IgD-negative memory B cell (primary cell): ENCODE measurements around the gene COMMD9. TPM values are rescaled to one million over a fixed set of nuclear protein-coding genes. Genes with fewer than 3 reads are reported as not detected.

Source experiments
- H3K27ac Mint-ChIP-seq, 3 donors: one replicate each; pipeline ENCODE4 v1.8.0; 2020 to 2022; ENCODE audit warnings: mild to moderate bottlenecking in 3 of 3, mixed read lengths in 3 of 3, moderate library complexity in 1 of 3
- H3K27me3 Mint-ChIP-seq: one replicate; pipeline ENCODE4 v1.8.0; 2021; ENCODE audit warnings: mixed read lengths
- H3K36me3 Mint-ChIP-seq: one replicate; pipeline ENCODE4 v1.8.0; 2020; ENCODE audit warnings: mild to moderate bottlenecking, mixed read lengths
- H3K4me1 Mint-ChIP-seq, 3 donors: one replicate each; pipeline ENCODE4 v1.8.0; 2020 to 2022; ENCODE audit warnings: mixed read lengths in 3 of 3, mild to moderate bottlenecking in 1 of 3
- H3K4me3 Mint-ChIP-seq, 4 donors: one replicate each; pipeline ENCODE4 v1.8.0; 2020 to 2022; ENCODE audit warnings: mild to moderate bottlenecking in 4 of 4, mixed read lengths in 4 of 4, moderate library complexity in 3 of 4
- H3K9me3 Mint-ChIP-seq, 3 donors: one replicate each; pipeline ENCODE4 v1.8.0; 2020 to 2021; ENCODE audit warnings: mixed read lengths in 3 of 3, mild to moderate bottlenecking in 1 of 3
- polyA plus RNA-seq: library from polyadenylated mRNA; unstranded; fragments of 300-500 nt; fragmentation: Illumina TruSeq; gene quantifications from one replicate; pipeline ENCODE4 v1.2.3, GENCODE V29; 2021

The COMMD9 gene
- polyA plus RNA-seq, 1 donor from 2014 or later = 114 TPM

DNA sequence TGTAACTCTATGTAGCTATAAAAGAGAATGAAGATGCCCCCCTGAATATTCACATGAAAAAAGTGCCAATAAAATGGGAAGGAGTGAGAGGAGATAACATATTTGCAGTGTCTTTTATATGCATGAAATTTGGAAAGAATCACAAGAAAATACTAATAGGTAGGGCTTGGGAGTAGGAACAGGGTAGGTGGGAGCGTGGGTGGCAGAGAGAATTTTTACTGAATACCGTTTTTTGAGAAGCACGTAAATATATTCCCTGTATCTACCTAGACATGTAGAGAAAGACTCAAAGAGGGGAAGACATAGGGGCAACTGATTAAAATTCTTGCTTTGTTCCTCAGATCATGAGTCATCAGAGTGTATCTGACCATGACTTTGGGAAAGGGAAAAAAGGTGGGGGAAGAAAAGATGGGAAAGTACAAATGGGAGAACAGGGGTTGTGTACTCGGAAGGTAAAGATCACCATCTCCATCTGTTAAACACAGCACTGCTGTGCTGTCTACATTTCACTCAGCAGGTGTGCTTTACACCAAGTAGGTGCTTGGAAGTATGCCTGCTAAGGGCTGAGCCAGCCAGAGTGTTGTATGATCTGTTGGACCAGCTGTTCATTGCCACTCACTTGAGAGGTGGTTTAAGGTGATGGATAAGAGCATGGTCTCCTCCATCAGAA is 22.8 kb upstream of the COMMD9 start:
- H3K27me3 Mint-ChIP-seq = peaks cover 16% of the 10 kb centered on the region
- H3K4me3 Mint-ChIP-seq = no peak overlapping the region
- H3K9me3 Mint-ChIP-seq = no peaks in the 10 kb centered on the region
- no peaks in the 10 kb centered on the region for H3K4me1 Mint-ChIP-seq
- H3K27ac Mint-ChIP-seq = no peak overlapping the region
- no peaks in the 10 kb centered on the region for H3K36me3 Mint-ChIP-seq

DNA sequence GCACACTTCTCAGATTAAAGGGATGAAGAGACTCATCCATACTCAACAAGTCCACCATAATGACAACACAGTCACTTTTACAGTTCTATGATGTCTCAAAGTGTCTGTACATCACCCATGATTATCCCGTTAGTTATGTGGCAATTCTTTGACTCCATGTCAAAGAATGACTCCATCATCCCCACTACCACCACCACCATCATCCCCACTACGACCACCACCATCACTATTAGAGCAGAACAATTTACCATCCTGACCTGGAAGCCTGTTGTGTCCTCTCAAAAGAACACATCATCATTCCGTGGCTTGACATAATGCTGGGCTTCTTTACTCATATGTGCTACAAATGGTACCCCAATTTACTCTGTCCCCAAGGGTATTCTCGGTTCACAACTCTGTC is 20.6 kb upstream of the COMMD9 start:
- Mint-ChIP-seq H3K4me1 (peaks cover 0 to 1% (median 0%) of the 10 kb centered on the region in 3 donors), H3K27me3 (peaks cover 16% of the 10 kb centered on the region), H3K4me3 (no peak overlapping the region), H3K27ac (no peak overlapping the region), H3K9me3 (peaks cover 0 to 3% (median 0%) of the 10 kb centered on the region in 3 donors), H3K36me3 (no peaks in the 10 kb centered on the region)

DNA sequence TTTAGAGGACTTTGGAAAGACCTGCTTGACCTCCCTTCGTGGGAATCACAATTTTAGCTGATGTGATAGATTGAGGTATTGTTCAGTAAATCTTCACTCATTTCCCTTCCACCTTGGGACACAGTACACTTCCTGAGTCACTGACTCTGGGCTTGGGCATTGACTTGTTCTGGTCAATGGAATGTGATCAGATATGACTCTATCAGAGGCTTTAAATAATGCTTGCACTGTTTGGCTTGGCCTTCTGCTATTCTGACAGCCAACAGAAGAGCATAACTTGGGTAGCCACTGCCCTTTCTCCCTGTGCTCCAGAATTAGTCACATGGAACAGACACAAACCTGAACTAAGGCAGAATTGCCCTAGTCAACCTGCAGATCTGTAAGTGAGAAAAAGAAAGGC is 19.4 kb upstream of the COMMD9 start:
- Mint-ChIP-seq H3K4me3 (no peak overlapping the region), H3K9me3 (peaks cover 0 to 3% (median 0%) of the 10 kb centered on the region in 3 donors), H3K27ac (no peak overlapping the region), H3K4me1 (peaks cover 0 to 1% (median 0%) of the 10 kb centered on the region in 3 donors), H3K27me3 (peaks cover 11% of the 10 kb centered on the region), H3K36me3 (no peaks in the 10 kb centered on the region)

DNA sequence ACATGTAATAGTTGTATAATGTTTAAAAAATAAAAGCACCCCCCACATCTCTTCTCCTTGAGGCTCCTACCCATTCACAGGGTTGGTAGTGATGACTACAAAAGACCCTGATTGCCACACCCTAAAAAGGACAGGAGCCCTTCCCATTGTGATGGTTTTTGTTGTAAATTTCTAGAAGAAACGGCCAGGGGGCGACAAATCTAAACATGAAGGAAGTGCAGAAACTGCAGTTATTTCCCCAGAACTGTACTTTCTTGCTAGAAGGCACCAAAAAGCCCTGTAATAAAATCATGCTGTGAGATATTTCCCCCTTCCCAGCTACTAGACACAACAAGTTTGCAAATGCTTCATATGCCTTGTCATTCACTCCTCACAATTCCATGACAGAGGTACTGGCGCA is 17.7 kb upstream of the COMMD9 start:
- Mint-ChIP-seq H3K36me3 (no peaks in the 10 kb centered on the region), H3K27me3 (peaks cover 11% of the 10 kb centered on the region), H3K4me1 (peaks cover 0 to 1% (median 0%) of the 10 kb centered on the region in 3 donors), H3K27ac (no peak overlapping the region), H3K4me3 (no peak overlapping the region), H3K9me3 (peaks cover 0 to 3% (median 0%) of the 10 kb centered on the region in 3 donors)

DNA sequence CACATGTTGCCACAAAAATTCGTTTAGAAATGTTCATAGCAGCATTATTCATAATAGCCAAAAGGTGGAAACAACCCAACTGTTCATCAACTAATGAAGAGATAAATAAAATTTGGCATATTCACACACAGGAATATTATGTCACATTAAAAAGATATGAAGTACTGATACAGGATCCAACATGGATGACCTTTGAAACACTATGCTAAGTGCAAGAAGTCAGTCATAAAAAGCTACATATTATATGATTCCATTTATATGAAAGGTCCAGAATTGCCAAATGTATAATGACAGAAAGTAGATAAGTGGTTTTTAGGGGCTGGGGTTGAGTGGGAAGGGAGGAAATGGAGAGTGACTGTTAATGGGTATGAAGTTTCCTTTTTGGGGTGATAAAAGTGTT is 15.8 kb upstream of the COMMD9 start:
- no peaks in the 10 kb centered on the region for H3K36me3 Mint-ChIP-seq
- H3K4me1 Mint-ChIP-seq = peaks cover 0 to 1% (median 0%) of the 10 kb centered on the region in 3 donors
- no peak overlapping the region for H3K27ac Mint-ChIP-seq
- peaks cover 0 to 3% (median 0%) of the 10 kb centered on the region in 3 donors for H3K9me3 Mint-ChIP-seq
- no peak overlapping the region for H3K4me3 Mint-ChIP-seq
- H3K27me3 Mint-ChIP-seq = peaks cover 11% of the 10 kb centered on the region

DNA sequence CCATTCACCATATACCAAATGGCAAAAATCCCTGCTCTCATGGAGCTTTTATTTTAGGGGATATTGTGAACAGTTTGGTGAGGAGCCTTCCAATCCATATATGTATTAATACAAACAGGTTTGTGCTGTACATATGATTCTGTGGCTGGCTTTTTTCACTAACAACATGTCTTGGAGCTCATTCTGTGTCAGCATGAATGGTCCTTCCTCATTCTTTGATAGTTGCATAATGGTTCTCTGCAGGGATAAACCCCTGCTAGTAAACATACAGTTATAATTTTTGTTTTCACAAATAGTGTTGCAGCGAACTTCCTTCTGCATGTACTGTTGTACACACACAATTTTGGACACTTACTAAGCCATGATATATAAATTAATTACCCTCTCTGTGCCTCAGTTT is 15.1 kb upstream of the COMMD9 start:
- no peaks in the 10 kb centered on the region for H3K36me3 Mint-ChIP-seq
- H3K4me3 Mint-ChIP-seq = no peak overlapping the region
- H3K27ac Mint-ChIP-seq = no peak overlapping the region
- H3K27me3 Mint-ChIP-seq = peaks cover 10% of the 10 kb centered on the region
- peaks cover 0 to 1% (median 0%) of the 10 kb centered on the region in 3 donors for H3K4me1 Mint-ChIP-seq
- peaks cover 0 to 3% (median 0%) of the 10 kb centered on the region in 3 donors for H3K9me3 Mint-ChIP-seq

DNA sequence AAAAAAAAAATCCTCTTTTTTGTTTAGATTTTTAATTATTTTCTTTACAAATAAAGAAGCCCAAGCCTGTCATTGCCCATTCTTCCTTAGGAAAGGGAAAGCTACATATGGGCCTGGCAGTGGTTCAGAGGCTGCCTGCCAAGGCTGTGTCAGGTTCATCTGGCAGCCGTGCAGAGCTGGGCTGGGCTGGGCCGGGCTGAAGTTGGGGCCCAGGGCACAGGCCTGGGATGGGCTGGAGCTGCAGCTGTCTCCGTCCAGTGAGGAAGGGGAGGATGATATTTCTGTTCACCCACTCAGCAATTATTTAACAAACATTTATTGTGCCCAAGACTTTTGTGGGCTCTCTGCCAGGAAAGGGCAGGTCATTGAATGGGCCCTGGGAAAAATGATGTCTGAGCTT is 11.4 kb upstream of the COMMD9 start:
- Mint-ChIP-seq H3K4me3 (no peak overlapping the region), H3K9me3 (no peaks in the 10 kb centered on the region), H3K36me3 (no peaks in the 10 kb centered on the region), H3K27ac (no peak overlapping the region), H3K4me1 (no peaks in the 10 kb centered on the region), H3K27me3 (peaks cover 3% of the 10 kb centered on the region)

DNA sequence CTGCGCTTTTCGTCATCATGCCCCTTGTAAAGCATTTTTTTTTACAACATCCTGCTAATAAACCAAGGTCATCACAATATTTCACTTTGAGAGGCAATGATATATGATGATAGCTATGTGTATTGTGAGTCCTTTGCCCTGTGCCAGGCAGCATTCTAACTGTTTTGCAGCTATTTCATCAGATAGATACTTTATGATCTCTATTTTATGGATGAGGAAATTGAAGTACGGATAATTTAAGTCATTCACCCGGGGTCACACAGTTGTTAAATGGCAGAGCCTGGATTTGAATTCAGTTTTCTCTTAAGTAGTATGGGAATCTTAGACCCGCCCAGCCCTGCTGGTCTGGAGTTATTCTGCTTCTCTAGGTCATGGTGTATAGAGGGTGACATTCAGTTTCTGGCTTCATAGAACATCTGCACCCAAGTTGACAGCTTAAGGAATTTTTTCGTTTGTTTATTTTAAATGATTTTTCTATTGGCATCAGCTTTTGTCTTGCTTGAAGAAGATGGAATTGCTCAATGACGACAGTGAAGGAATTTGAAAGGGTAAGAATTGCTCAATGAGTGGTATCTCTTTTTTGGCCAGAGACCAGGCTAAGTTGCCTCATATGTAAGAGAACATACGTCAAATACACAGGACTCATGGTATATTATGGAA is 7.8 kb upstream of the COMMD9 start:
- H3K4me1 Mint-ChIP-seq = peaks cover 1 to 6% (median 3%) of the 10 kb centered on the region in 3 donors
- H3K27ac Mint-ChIP-seq = no peak overlapping the region
- H3K27me3 Mint-ChIP-seq = peaks cover 3% of the 10 kb centered on the region
- no peak overlapping the region for H3K4me3 Mint-ChIP-seq
- H3K9me3 Mint-ChIP-seq = no peaks in the 10 kb centered on the region
- no peaks in the 10 kb centered on the region for H3K36me3 Mint-ChIP-seq

DNA sequence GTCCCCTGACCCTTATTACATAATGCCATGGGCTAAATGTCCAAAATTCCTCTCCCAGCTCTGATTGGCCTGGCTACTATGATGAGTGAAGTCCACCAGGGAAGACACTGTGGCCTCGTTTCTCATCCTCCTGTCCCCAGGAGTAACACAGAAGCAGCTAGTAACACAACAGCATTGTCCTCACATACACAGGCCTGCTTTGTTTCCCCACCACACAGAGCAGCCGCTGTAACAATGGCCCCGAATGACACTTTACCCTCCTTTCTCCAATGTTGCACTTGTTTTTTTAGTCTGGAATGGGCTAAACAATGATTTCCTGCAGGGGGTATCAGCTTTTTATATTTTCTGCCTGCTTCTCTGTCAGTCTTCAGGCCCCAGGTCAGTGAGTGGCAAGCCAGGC is 6.7 kb upstream of the COMMD9 start, which contains the start of gene PRR5L:
TSS of gene PRR5L (plus strand) at position 363 of the 400 bp plus-strand sequence. CDS start 104,834 bp downstream, outside the sequence.
- Mint-ChIP-seq H3K9me3 (no peaks in the 10 kb centered on the region), H3K36me3 (no peaks in the 10 kb centered on the region), H3K4me1 (peaks cover 1 to 6% (median 3%) of the 10 kb centered on the region in 3 donors), H3K27ac (peak within 1 kb of the TSS in 1 of 3 donors; percentile 9), H3K27me3 (peaks cover under 1% of the 10 kb centered on the region), H3K4me3 (no peak within 1 kb of the TSS)

DNA sequence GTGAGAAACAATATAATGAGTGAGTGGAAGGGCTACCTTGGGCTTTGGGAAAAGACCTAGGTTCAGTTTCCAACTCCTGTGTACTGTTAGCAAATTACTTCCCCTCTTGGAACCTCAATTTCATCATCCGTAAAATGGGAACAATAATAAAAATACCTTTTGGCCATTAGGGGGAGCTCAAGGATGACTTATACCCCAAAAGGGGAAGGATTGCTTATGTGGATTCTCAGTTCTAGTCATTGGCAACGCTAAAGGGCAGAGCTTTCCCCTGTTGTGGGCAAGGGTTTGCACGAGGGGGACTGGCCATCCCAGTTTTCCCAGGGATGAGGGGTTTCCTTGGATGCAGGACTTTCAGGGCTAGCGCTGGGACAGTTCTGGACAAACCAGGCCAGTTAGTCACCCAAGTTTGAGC is 3.1 kb upstream of the COMMD9 start:
- Mint-ChIP-seq H3K9me3 (no peaks in the 10 kb centered on the region), H3K4me3 (peak overlapping the region in 1 of 4 donors; percentile 69), H3K27ac (peak overlapping the region in 1 of 3 donors; percentile 18), H3K4me1 (peaks cover 15 to 26% (median 18%) of the 10 kb centered on the region in 3 donors), H3K27me3 (no peaks in the 10 kb centered on the region), H3K36me3 (peaks cover 1% of the 10 kb centered on the region)

DNA sequence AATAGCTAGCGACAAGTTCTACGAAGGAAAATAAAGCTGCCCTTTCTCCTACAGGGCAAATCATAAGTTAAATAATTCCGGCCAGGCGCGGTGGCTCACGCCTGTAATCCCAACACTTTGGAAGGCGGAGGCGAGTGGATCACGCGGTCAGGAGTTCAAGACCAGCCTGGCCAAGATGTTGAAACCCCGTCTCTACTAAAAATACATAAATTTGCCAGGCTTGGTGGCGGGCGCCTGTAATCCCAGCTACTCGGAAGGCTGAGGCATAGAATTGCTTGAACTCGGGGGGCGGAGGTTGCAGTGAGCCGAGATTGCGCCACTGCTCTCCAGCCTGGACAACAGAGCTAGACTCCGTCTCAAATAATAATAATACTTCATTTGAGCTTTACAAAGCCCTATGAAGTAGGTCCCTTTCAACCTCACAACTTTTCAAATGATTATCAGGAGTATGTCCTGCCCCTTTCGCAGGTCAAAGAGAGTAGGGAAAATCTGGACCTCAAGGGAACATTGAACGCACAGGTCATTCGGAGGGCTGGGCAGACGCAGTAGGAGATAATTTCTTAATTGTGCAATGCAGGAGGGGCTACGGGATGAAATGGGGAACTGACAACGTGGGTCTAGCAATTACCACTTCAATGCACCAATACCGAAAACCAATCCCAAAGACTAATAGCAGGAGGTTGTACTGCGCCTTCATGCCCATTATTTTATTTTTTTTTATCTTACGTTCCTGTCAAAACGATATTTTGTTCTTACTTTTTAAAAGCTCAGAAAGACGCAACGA is 590 bp downstream of the COMMD9 start:
- H3K27me3 Mint-ChIP-seq = no peaks in the 10 kb centered on the region
- peaks cover 19 to 37% (median 35%) of the 10 kb centered on the region in 3 donors for H3K4me1 Mint-ChIP-seq
- no peaks in the 10 kb centered on the region for H3K9me3 Mint-ChIP-seq
- H3K36me3 Mint-ChIP-seq = peaks cover 1% of the 10 kb centered on the region
- H3K4me3 Mint-ChIP-seq = peak overlapping the region; percentile 87 to 98 (median 96)
- peak overlapping the region; percentile 27 to 97 (median 92) for H3K27ac Mint-ChIP-seq

DNA sequence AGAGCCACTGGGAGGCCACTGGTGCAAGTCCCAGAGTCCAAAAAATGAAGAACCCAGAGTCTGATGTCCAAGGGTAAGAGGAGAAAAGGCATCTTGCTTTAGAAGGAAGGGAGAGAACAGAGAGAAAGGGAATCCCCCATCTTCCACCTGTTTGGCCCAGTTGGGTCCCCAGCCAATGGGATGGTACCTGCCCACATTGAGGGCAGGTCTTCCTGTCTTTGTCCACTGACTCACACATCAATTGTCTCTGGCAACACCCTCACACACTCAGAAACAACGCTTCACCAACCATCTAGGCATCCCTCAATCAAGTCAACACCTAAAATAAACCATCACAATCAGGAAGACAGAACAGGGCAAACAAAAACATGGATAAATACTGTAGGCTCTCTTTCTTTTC is 6.3 kb downstream of the COMMD9 start:
- H3K27ac Mint-ChIP-seq = no peak overlapping the region
- peaks cover 0 to 12% (median 0%) of the 10 kb centered on the region in 3 donors for H3K9me3 Mint-ChIP-seq
- H3K4me1 Mint-ChIP-seq = peaks cover 8 to 25% (median 21%) of the 10 kb centered on the region in 3 donors
- H3K4me3 Mint-ChIP-seq = no peak overlapping the region
- H3K27me3 Mint-ChIP-seq = no peaks in the 10 kb centered on the region
- H3K36me3 Mint-ChIP-seq = peaks cover 6% of the 10 kb centered on the region

DNA sequence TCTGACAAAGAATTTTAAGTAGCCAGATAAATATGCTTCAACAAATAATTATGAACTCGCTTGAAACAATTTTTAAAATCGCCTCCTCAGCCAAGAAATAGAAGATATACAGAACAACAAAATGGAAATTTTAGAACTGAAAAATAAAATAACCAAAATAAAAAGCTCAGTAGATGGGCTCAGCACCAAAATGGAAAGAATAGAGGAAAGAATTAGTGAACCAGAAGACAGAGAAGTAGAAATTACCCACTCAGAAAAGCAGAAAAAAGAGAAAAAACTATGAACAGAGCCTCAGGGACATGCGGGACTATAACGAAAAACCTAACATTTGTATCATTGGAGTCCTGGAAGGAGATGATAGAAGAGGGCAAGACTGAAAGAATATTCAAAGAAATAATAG is 7.4 kb downstream of the COMMD9 start:
- H3K27ac Mint-ChIP-seq = no peak overlapping the region
- H3K4me1 Mint-ChIP-seq = peaks cover 5 to 24% (median 15%) of the 10 kb centered on the region in 3 donors
- H3K36me3 Mint-ChIP-seq = peaks cover 6% of the 10 kb centered on the region
- no peaks in the 10 kb centered on the region for H3K27me3 Mint-ChIP-seq
- H3K4me3 Mint-ChIP-seq = peak overlapping the region in 1 of 4 donors; percentile 59
- H3K9me3 Mint-ChIP-seq = peaks cover 0 to 12% (median 0%) of the 10 kb centered on the region in 3 donors

DNA sequence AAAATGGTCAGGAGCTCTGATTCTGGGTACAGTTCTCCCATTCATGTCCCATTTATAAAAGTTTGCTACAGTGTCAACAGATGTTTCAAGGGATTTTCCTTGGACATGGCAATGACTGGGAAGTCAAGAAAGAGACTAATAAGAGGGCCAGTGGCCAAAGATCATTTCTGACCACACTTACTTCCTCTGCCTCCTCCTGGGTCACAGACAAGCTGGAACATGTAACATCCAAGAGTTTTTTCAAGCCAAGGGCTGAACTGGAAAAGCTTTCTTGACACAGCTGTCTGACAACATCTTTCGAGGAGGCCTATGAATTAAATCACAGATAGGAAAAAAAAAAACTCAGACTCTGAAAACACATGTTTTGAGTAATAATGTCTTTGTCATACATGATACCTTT is 8.7 kb downstream of the COMMD9 start:
- Mint-ChIP-seq H3K27me3 (no peaks in the 10 kb centered on the region), H3K27ac (no peak overlapping the region), H3K9me3 (peaks cover 0 to 12% (median 0%) of the 10 kb centered on the region in 3 donors), H3K36me3 (peaks cover 6% of the 10 kb centered on the region), H3K4me1 (peaks cover 5 to 15% (median 15%) of the 10 kb centered on the region in 3 donors), H3K4me3 (no peak overlapping the region)
